GM10266 (cell line): ENCODE measurements around the gene NR5A2.

Experiments
- DNase-seq: peaks from one replicate; pipeline ENCODE4 v3.0.0; 2012; ENCODE audit errors: extremely low spot score
- TF ChIP-seq, protein P1 (sequence below): IDR thresholded peaks from 2 replicates; pipeline ENCODE4 v1.5.1; 2012; ENCODE audit warnings: mild to moderate bottlenecking, low read depth; ENCODE audit not compliant: control insufficient read depth, insufficient read depth; ENCODE audit errors: missing control alignments

The NR5A2 gene

DNA sequence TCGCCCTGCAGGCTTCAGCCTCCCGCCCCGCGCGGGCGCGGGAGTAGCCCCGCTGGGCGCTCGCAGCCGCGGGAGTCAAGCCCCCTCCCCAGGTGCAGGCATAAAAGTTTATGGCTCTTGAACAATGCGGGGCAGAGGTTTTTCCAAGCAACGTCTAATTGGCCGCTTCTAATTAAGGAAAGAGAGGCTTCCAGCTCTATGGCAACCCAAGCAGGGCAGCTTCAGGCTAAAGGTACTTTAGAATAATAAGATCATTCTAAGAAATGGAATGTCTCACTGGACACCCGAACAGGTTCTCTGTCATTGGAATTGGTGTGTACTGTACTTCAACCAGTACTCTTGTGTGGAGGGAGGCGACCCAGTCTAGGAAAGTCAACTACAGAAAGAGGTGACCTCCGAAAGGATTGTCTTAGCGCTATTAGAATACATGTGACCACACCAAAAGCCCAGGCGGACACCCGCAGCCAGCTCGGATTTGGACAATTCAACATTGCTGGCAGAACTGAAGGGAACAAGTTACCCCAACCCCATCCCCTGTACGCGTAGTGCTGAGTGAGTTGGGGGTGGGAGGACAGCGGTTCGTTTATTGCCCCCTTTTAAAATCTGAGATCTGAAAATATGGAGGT lies 12.5 kb downstream of the NR5A2 start:
- peak; percentile 53 for DNase-seq

DNA sequence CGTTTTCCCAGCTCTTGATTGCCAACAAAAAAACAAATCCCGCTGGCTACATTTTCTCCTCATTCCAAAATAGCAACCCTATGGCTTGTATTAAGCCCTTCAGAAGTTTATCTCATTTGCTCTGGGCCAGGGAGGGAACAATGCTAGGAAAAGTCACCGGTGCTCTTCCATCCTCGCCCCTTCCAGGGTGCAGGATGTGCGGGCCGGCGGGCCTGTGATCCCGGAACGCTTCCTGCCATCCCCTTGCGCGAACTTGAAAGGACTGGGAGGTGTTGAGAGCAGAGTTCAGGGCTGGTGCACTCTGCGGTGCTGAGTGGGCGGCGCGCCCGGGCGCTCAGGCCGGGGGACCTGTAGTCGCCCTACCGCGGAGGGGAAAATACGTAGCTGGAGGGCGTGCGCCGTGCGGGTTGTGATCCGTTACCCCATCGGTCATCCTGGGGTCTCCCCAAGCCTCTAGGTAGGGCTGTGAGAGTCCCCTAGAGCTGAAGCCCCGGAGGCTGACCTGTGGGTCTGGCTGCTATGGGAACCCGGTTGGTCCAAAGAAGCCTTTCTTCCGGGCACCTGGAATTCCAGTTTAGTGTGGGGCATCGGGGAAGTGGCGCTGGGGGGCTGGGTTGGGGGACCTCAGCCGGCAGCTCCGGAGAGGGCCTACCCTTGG lies 13.1 kb downstream of the NR5A2 start:
- TF ChIP-seq, protein P1, sequence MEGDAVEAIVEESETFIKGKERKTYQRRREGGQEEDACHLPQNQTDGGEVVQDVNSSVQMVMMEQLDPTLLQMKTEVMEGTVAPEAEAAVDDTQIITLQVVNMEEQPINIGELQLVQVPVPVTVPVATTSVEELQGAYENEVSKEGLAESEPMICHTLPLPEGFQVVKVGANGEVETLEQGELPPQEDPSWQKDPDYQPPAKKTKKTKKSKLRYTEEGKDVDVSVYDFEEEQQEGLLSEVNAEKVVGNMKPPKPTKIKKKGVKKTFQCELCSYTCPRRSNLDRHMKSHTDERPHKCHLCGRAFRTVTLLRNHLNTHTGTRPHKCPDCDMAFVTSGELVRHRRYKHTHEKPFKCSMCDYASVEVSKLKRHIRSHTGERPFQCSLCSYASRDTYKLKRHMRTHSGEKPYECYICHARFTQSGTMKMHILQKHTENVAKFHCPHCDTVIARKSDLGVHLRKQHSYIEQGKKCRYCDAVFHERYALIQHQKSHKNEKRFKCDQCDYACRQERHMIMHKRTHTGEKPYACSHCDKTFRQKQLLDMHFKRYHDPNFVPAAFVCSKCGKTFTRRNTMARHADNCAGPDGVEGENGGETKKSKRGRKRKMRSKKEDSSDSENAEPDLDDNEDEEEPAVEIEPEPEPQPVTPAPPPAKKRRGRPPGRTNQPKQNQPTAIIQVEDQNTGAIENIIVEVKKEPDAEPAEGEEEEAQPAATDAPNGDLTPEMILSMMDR = no peak
- DNase-seq = peak; percentile 38

More for the DNA sequence above, 12.5 kb downstream of the NR5A2 start:
- TF ChIP-seq, protein P1 = no peak

DNA sequence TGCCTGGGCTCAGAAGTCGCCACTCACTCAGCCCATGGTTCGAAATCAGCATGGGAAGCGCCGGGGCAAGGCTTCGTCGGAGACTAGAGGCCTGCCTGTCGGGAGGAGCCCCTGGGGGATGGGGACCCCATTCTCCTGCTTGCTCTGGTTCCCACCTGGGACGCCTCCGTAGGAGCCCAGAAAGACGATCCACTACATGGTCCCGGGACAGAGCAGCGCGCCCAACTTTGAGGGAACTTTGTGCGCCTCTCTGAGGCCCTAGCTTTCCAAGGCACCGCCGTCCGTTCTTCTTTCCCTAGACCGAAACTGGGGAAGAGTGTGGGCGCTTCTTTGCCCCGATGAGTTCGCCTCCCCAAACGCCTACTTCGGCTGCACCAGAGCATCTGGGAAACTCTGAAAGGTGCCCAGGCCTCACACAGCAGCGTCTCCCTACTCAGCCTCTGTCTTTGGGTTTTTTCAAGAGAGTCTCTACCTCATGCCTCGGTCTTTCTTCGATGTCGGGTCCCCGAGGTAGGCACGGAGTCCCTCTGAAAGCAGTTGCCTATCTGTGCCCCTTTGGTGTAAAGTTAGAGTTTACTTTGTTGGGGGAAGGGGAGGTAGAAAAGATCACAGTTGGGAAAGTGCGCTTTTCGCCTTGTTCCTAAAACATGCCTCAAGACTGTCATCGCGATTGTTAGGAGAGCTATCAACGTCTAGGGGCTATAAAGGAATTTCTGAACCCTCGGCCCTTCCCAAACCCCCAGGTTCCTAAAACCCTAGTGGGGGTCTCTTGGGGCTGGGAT lies 14.0 kb downstream of the NR5A2 start:
- TF ChIP-seq, protein P1 = no peak
- no peak for DNase-seq

DNA sequence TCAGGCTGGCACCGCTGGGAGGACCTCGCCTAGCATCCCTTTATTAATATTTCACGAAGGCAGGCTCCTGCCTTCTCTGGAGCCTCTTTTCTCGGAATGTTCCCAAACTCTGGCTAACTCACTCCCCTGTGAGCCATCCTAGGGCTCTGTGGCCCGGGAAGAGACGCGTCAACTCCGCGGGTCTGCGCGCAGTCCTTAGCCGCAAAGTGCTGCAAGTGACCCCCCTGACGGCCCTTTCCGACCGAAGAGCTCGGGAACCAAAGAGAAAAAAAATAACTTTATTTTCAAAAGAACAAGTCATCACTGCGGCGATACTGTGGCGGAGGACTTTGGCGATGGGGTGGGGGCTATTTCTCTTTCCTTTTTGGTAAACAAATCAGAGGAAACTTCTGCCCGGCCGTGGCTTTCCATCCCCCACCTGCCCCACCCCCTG lies 14.6 kb downstream of the NR5A2 start:
- TF ChIP-seq, protein P1 = no peak
- DNase-seq = no peak

DNA sequence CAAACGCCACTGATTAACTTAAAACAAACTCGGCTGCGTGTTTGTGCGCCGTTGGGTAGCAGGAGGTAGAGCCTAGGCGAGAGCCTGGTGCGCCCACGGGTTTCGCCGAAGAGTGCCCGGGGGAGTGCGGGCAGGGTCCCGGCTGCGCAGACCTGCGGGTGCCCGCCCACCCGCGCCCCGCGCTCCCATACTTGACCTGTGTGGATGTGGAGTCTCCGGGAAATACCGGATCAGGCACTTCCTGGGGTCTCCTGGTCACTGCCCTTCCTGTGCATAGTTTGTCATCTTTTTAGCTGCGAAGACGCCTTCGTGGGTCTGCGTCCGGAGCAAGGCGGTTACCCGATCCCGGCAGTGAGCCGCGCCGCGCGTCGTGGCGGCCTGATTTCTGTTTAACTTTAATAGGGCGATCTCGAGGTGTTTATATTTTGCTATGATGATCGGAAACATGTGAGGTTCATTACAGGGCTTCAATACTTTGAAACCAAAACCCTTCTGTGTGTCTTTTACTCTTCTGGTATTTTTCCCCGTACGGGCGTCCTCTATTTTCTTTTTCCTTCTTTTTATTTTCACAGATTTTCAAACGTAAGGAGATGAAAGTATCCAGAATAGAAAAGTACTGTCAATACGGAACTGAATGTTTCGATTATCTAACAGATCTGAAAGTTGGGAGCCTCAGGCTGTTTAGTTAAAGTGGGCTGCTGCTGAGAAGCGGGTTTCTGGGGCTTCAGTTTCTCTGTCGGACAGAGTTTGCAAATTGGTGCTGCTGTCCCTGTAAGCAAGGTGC lies 15.2 kb downstream of the NR5A2 start:
- DNase-seq = no peak
- TF ChIP-seq, protein P1 = no peak

DNA sequence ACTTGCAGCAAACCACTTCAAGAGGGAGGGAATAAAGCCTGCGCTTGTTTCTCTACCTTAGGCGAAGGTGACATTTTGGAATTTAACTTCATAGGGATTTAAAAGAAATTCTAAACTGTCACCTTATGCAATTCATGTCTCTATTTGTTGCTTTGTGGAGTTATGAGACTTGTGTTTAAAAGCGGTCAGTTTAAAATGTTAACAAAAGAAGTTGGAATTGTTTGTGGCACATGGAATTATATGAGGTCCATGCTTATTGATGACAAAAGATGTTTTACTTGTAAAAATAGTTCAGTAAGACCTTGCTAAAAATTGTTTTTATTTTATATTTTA lies 15.8 kb downstream of the NR5A2 start:
- DNase-seq = no peak
- TF ChIP-seq, protein P1 = no peak
